ENCODE measurements around the gene CDC23. TPM values are rescaled to one million over a fixed set of nuclear protein-coding genes. Genes with fewer than 3 reads are reported as not detected.

CDC23 gene
- 23.2 to 30.2 TPM (median 28.1 TPM) in 5 replicates for total RNA-seq (2022; extraction: Qiagen RNA extraction)

GRCh38 chr5:138213161-138214029 lies at the start of gene CDC23:
Gene CDC23 (minus strand): TSS chr5:138213323. CDS start chr5:138213312, 11 bp downstream.

GRCh38 chr5:138178516-138179276 lies 34.4 kb downstream of the CDC23 start, which contains the start of the genes BRD8 and KIF20A:
Gene BRD8 (minus strand): TSS chr5:138178630. CDS start chr5:138178614, 16 bp downstream.
Gene KIF20A (plus strand): TSS chr5:138179112. CDS start chr5:138179681, 569 bp downstream.

GRCh38 chr5:138138949-138139780 lies 74.0 kb downstream of the CDC23 start, which contains the start of gene NME5:
Gene NME5 (minus strand): TSS chr5:138139428. CDS start chr5:138138780, 648 bp downstream.

Other genes with a start within 250 kb of the CDC23 start
- gene FAM13B, start 180.2 kb downstream of the CDC23 start, total RNA-seq (2022; extraction: Qiagen RNA extraction): 9.3 to 15.7 TPM (median 11.9 TPM) in 5 replicates
- gene WNT8A, start 129.3 kb downstream of the CDC23 start, total RNA-seq (2022; extraction: Qiagen RNA extraction): not detected in 5 replicates
- not detected in 5 replicates for gene NME5, start 73.9 kb downstream of the CDC23 start, total RNA-seq (2022; extraction: Qiagen RNA extraction)
- 42.4 to 49.1 TPM (median 46.3 TPM) in 5 replicates for gene BRD8, start 34.7 kb downstream of the CDC23 start, total RNA-seq (2022; extraction: Qiagen RNA extraction)
- gene KIF20A, start 34.2 kb downstream of the CDC23 start, total RNA-seq (2022; extraction: Qiagen RNA extraction): 38.7 to 44.6 TPM (median 41.8 TPM) in 5 replicates
- 0.05 to 0.07 TPM in 2 of 5 replicates, not detected in the others for gene GFRA3, start 61.3 kb upstream of the CDC23 start, total RNA-seq (2022; extraction: Qiagen RNA extraction)
- gene CDC25C, start 118.5 kb upstream of the CDC23 start, total RNA-seq (2022; extraction: Qiagen RNA extraction): 9.0 to 11.0 TPM (median 9.7 TPM) in 5 replicates
- 17.4 to 21.1 TPM (median 19.6 TPM) in 5 replicates for gene FAM53C, start 124.9 kb upstream of the CDC23 start, total RNA-seq (2022; extraction: Qiagen RNA extraction)
- gene KDM3B, start 139.4 kb upstream of the CDC23 start, total RNA-seq (2022; extraction: Qiagen RNA extraction): 38.3 to 45.6 TPM (median 43.9 TPM) in 5 replicates
- gene REEP2, start 225.7 kb upstream of the CDC23 start, total RNA-seq (2022; extraction: Qiagen RNA extraction): 6.2 to 7.7 TPM (median 6.7 TPM) in 5 replicates